Myocyte (in vitro differentiated cells): Measurements from ENCODE around the gene VPS11. TPM values are rescaled to one million over a fixed set of nuclear protein-coding genes. Genes with fewer than 3 reads are reported as not detected.

Source experiments
- DNase-seq: peaks from one replicate; pipeline ENCODE4 v3.0.0-alpha.2; 2012; ENCODE audit warnings: low read depth
- total RNA-seq: library from RNA; depleted of rRNA; stranded (reverse); fragments of >200 nt; gene quantifications from 2 replicates; pipeline ENCODE4 v1.2.3, GENCODE V29; 2014

Gene VPS11
- total RNA-seq, 1 donor from 2014 or later, result 22.0 TPM

- no peak for DNase-seq
Measured at GRCh38 chr11:119078675-119079420, 11.2 kb downstream of the VPS11 start.

- no peak for DNase-seq
Measured at GRCh38 chr11:119081682-119082260, 14.2 kb downstream of the VPS11 start.

GRCh38 chr11:119084663-119085436 is 17.2 kb downstream of the VPS11 start, which contains the start of gene HMBS:
Gene HMBS (plus strand): TSS chr11:119084881. CDS start chr11:119085034, 153 bp downstream.
- DNase-seq, result peak; percentile 95

- DNase-seq, result no peak
Measured at GRCh38 chr11:119085437-119085847, 17.8 kb downstream of the VPS11 start.

GRCh38 chr11:119087123-119087522 is 19.5 kb downstream of the VPS11 start:
- DNase-seq, result no peak

GRCh38 chr11:119087747-119088241 is 20.2 kb downstream of the VPS11 start:
- DNase-seq, result no peak

GRCh38 chr11:119088406-119088805 is 20.8 kb downstream of the VPS11 start:
- no peak for DNase-seq

GRCh38 chr11:119089319-119089718 is 21.7 kb downstream of the VPS11 start:
- no peak for DNase-seq

GRCh38 chr11:119091178-119091577 is 23.6 kb downstream of the VPS11 start:
- no peak for DNase-seq

GRCh38 chr11:119091966-119092879 is 24.6 kb downstream of the VPS11 start:
- DNase-seq, result no peak

GRCh38 chr11:119092880-119093842 is 25.5 kb downstream of the VPS11 start:
- no peak for DNase-seq

- peak; percentile 61 for DNase-seq
Measured at GRCh38 chr11:119093942-119094815, 26.6 kb downstream of the VPS11 start.

- peak; percentile 90 for DNase-seq
Measured at GRCh38 chr11:119094816-119095065, 27.1 kb downstream of the VPS11 start.

- DNase-seq, result peak; percentile 99
Measured at GRCh38 chr11:119095066-119095880, 27.7 kb downstream of the VPS11 start.

- no peak for DNase-seq
Measured at GRCh38 chr11:119099711-119100110, 32.1 kb downstream of the VPS11 start.

- peak; percentile 47 for DNase-seq
Measured at GRCh38 chr11:119100246-119100970, 32.8 kb downstream of the VPS11 start.
